ENCODE data around the gene ADGRL1. TPM values are rescaled to one million over a fixed set of nuclear protein-coding genes. Genes with fewer than 3 reads are reported as not detected.

Gene ADGRL1
- total RNA-seq, 2 donors from 2014 or later, result 70.8 to 82.6 TPM

DNA sequence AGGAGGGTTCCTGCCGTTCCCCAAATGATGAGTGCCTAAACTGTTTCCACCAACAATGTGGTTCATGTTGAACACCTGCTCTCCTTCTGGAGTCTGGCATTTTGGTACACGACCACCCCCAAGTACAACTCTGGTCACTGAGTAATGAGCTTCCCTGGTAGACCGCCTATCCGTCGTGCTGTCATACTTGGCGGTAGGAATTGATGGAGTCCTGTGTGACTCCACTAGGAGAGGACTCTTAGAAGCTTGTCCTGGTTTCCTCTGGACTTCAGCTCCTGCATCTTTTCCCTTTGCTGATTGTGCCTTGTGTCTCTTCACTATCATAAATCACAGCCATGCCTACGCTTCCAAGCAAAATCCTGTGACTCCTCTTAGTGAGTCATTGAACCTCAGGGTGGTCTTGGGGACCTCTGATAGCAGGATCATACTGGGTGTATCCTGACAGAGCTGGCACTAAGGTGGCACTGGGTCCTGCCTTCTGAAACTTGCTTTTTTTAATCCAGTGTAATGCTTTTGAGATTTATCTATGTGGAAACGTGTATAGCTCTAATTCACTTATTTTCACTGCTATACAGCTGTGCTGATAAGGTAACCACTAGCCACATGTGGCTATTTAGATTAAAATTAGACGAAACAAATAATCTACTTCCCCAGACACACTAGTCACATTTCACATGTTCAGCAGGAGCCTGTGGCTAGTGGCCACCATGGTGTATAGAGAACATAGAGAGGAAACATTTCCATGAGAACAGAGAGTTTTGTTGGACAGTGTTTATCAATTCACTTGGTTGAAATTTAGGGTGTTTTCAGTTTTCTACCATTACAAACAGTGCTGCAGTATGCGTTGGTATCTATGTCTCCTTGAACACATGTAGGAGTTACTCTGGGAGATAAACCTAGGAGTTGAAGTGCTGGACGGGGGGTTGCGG is 63.4 kb downstream of the ADGRL1 start:
- Mint-ChIP-seq H3K27ac (no peak overlapping the region), H3K36me3 (ENCODE audit: low read depth) (no peaks in the 10 kb centered on the region), H3K9me3 (no peaks in the 10 kb centered on the region), H3K4me1 (no peaks in the 10 kb centered on the region), H3K27me3 (ENCODE audit: insufficient read depth) (no peaks in the 10 kb centered on the region), H3K4me3 (no peak overlapping the region)
- Histone ChIP-seq H3K4me3 (ENCODE audit: low read length) (no peak overlapping the region), H3K9me3 (ENCODE audit: control insufficient read depth, low read length) (no peaks in the 10 kb centered on the region), H3K27me3 (ENCODE audit: control insufficient read depth, insufficient read depth, low read length, poor library complexity, severe bottlenecking) (no peaks in the 10 kb centered on the region), H3K36me3 (ENCODE audit: control insufficient read depth, insufficient read depth, low read length) (no peaks in the 10 kb centered on the region), H3K27ac (ENCODE audit: low read depth, low read length) (no peak overlapping the region), H3K9ac (ENCODE audit: extremely low read depth, low read length, poor library complexity, severe bottlenecking) (no peak overlapping the region), H3K4me1 (ENCODE audit: control insufficient read depth, insufficient read depth, low read length) (no peaks in the 10 kb centered on the region)
- TF ChIP-seq CTCF (conservative IDR thresholded peaks at IDR 0.05), result no peak
- no peak for DNase-seq
- 93 to 95% methylated on average over 11 of the region's 12 CpGs for WGBS, 2 experiments (ENCODE audit: insufficient coverage in 1 of 2, insufficient read length in 1 of 2)

DNA sequence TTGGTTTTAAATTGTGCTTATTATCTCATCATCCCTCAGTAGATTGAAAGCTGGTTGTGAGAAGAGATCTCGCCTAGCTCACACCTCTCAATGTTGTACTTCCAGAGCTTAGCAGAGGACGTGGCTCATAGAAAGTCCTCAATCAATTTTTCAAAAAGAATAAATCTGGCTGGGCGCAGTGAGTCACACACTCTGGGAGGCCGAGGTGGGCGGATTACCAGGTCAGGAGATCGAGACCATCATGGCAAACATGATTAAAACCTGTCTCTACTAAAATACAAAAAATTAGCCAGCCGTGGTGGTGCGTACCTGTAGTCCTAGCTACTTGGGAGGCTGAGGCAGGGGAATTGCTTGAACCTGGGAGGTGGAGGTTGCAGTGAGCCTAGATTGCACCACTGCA is 64.9 kb downstream of the ADGRL1 start:
- no peaks in the 10 kb centered on the region for H3K9me3 ChIP-seq (ENCODE audit: control insufficient read depth, low read length)
- H3K36me3 ChIP-seq (ENCODE audit: control insufficient read depth, insufficient read depth, low read length), result no peaks in the 10 kb centered on the region
- no peak for DNase-seq
- Mint-ChIP-seq H3K4me1 (no peaks in the 10 kb centered on the region), H3K27ac (no peak overlapping the region), H3K27me3 (ENCODE audit: insufficient read depth) (no peaks in the 10 kb centered on the region), H3K9me3 (no peaks in the 10 kb centered on the region), H3K36me3 (ENCODE audit: low read depth) (no peaks in the 10 kb centered on the region), H3K4me3 (no peak overlapping the region)
- no peak for TF ChIP-seq CTCF (conservative IDR thresholded peaks at IDR 0.05)
- H3K27me3 ChIP-seq (ENCODE audit: control insufficient read depth, insufficient read depth, low read length, poor library complexity, severe bottlenecking), result no peaks in the 10 kb centered on the region
- no peaks in the 10 kb centered on the region for H3K4me1 ChIP-seq (ENCODE audit: control insufficient read depth, insufficient read depth, low read length)
- H3K4me3 ChIP-seq (ENCODE audit: low read length), result no peak overlapping the region
- 86 to 90% methylated on average over 5 to 8 of the region's 8 CpGs for WGBS, 2 experiments (ENCODE audit: insufficient coverage in 1 of 2, insufficient read length in 1 of 2)
- H3K27ac ChIP-seq (ENCODE audit: low read depth, low read length), result no peak overlapping the region
- no peak overlapping the region for H3K9ac ChIP-seq (ENCODE audit: extremely low read depth, low read length, poor library complexity, severe bottlenecking)

- H3K9me3 ChIP-seq (ENCODE audit: control insufficient read depth, low read length), result no peaks in the 10 kb centered on the region
- H3K4me3 ChIP-seq (ENCODE audit: low read length), result no peak overlapping the region
- H3K27me3 ChIP-seq (ENCODE audit: control insufficient read depth, insufficient read depth, low read length, poor library complexity, severe bottlenecking), result no peaks in the 10 kb centered on the region
- Mint-ChIP-seq H3K4me1 (peaks cover 6% of the 10 kb centered on the region), H3K27me3 (ENCODE audit: insufficient read depth) (no peaks in the 10 kb centered on the region), H3K4me3 (no peak overlapping the region), H3K27ac (no peak overlapping the region), H3K9me3 (no peaks in the 10 kb centered on the region), H3K36me3 (ENCODE audit: low read depth) (peaks cover 4% of the 10 kb centered on the region)
- DNase-seq, result no peak
- H3K9ac ChIP-seq (ENCODE audit: extremely low read depth, low read length, poor library complexity, severe bottlenecking), result no peak overlapping the region
- H3K36me3 ChIP-seq (ENCODE audit: control insufficient read depth, insufficient read depth, low read length), result no peaks in the 10 kb centered on the region
- no peak for TF ChIP-seq CTCF (conservative IDR thresholded peaks at IDR 0.05)
- no peaks in the 10 kb centered on the region for H3K4me1 ChIP-seq (ENCODE audit: control insufficient read depth, insufficient read depth, low read length)
- WGBS, 2 experiments (ENCODE audit: insufficient coverage in 1 of 2, insufficient read length in 1 of 2), result 88 to 91% methylated on average over 8 to 9 of the region's 9 CpGs
- H3K27ac ChIP-seq (ENCODE audit: low read depth, low read length), result no peak overlapping the region
Observed at GRCh38 chr19:14139944-14140343, 66.0 kb downstream of the ADGRL1 start.

Data from endodermal cell (in vitro differentiated cells).